ENCODE results near the gene HAT1.
"Not testable (repeated sequence)": the region's sequence is repeated elsewhere in the genome, so short reads cannot be mapped to it uniquely, and the experiment has no call there.

HAT1 gene

GRCh38 chr2:171923206-171923605 is 945 bp downstream of the HAT1 start:
- DNase-seq: peak; percentile 44

GRCh38 chr2:171924170-171924942 is 2.1 kb downstream of the HAT1 start:
- no peak for DNase-seq

GRCh38 chr2:171930385-171930784 is 8.1 kb downstream of the HAT1 start:
- no peak for DNase-seq

GRCh38 chr2:171939058-171939742 is 16.9 kb downstream of the HAT1 start:
- no peak for DNase-seq

- no peak for DNase-seq
Observed at GRCh38 chr2:171939743-171940071, 17.4 kb downstream of the HAT1 start.

- DNase-seq: no peak
Observed at GRCh38 chr2:171941316-171941699, 19.0 kb downstream of the HAT1 start.

- DNase-seq: no peak
Observed at GRCh38 chr2:171943869-171944268, 21.6 kb downstream of the HAT1 start.

- no peak for DNase-seq
Observed at GRCh38 chr2:171952276-171952675, 30.0 kb downstream of the HAT1 start.

- DNase-seq: no peak
Observed at GRCh38 chr2:171952748-171953147, 30.5 kb downstream of the HAT1 start.

- peak; percentile 6 for DNase-seq
Observed at GRCh38 chr2:171956135-171956825, 34.0 kb downstream of the HAT1 start.

GRCh38 chr2:171957061-171957460 is 34.8 kb downstream of the HAT1 start:
- no peak for DNase-seq

GRCh38 chr2:171958475-171958874 is 36.2 kb downstream of the HAT1 start:
- peak; percentile 72 for DNase-seq

GRCh38 chr2:171959998-171960397 is 37.7 kb downstream of the HAT1 start:
- DNase-seq: no peak

- DNase-seq: no peak
Observed at GRCh38 chr2:171960570-171960969, 38.3 kb downstream of the HAT1 start.

- DNase-seq: no peak
Observed at GRCh38 chr2:171963198-171963597, 40.9 kb downstream of the HAT1 start.

GRCh38 chr2:171964308-171964707 is 42.0 kb downstream of the HAT1 start:
- no peak for DNase-seq

GRCh38 chr2:171965238-171965637 is 43.0 kb downstream of the HAT1 start:
- no peak for DNase-seq

- no peak for DNase-seq
Observed at GRCh38 chr2:171965661-171966060, 43.4 kb downstream of the HAT1 start.

- DNase-seq: no peak
Observed at GRCh38 chr2:171966235-171966634, 44.0 kb downstream of the HAT1 start.

- DNase-seq: no peak
Observed at GRCh38 chr2:171966688-171967087, 44.4 kb downstream of the HAT1 start.

- no peak for DNase-seq
Observed at GRCh38 chr2:171968509-171968908, 46.2 kb downstream of the HAT1 start.

GRCh38 chr2:171972329-171972982 is 50.2 kb downstream of the HAT1 start:
- no peak for DNase-seq

GRCh38 chr2:171979103-171979502 is 56.8 kb downstream of the HAT1 start:
- DNase-seq: no peak

GRCh38 chr2:171983924-171984323 is 61.7 kb downstream of the HAT1 start:
- not testable (repeated sequence) for DNase-seq

All from fibroblast of upper back skin (primary cell).